Vagina (tissue), 2 donors: ENCODE results near the gene KLK12.

Experiments used
- CTCF ChIP-seq, 3 experiments: fragments of 450-650 bp in 2 of 3; fragments of 200-600 bp in 1 of 3; sonication (generic) in 1 of 3; IDR thresholded peaks; one replicate each; pipeline ENCODE4 v1.5.1; 2017 to 2019; ENCODE audit warnings: antibody characterized with exemption in 3 of 3, mild to moderate bottlenecking in 2 of 3, moderate library complexity in 2 of 3
- POLR2A ChIP-seq, 2 donors: fragments of 450-650 bp; IDR thresholded peaks; one replicate each; pipeline ENCODE4 v1.6.1; 2017; ENCODE audit warnings: antibody characterized with exemption in 2 of 2, mild to moderate bottlenecking in 2 of 2, moderate library complexity in 2 of 2

GRCh38 chr19:51016798-51017683 lies 17.8 kb downstream of the KLK12 start:
- TF ChIP-seq POLR2A (IDR thresholded peaks at IDR 0.05): no peak
- TF ChIP-seq CTCF (IDR thresholded peaks at IDR 0.05): peak in 1 of 3 experiments; percentile 55
